Peyer's patch (tissue), 4 donors: ENCODE measurements around the gene LMO1. TPM values are rescaled to one million over a fixed set of nuclear protein-coding genes. Genes with fewer than 3 reads are reported as not detected.

ENCODE experiments used
- DNase-seq, 3 donors: peaks; one replicate each; pipeline ENCODE4 v3.0.0-alpha.2; 2017 to 2019
- H3K27ac ChIP-seq, 4 donors: fragments of 200-600 bp; sonication (generic); one replicate each; pipeline ENCODE4 v1.5.1; 2016 to 2019
- H3K27me3 ChIP-seq, 2 donors: fragments of 200-600 bp; sonication (generic); one replicate each; pipeline ENCODE4 v1.5.1; 2019
- H3K36me3 ChIP-seq, 3 donors: fragments of 200-600 bp; sonication (generic); one replicate each; pipeline ENCODE4 v1.5.1; 2016 to 2019
- H3K4me1 ChIP-seq, 4 donors: fragments of 200-600 bp; sonication (generic); one replicate each; pipeline ENCODE4 v1.5.1; 2016 to 2019
- H3K4me3 ChIP-seq, 4 donors: fragments of 200-600 bp; sonication (generic); 1 replicate in 3 of 4; 2 replicates in 1 of 4; pipeline ENCODE4 v1.5.1; 2016 to 2019; ENCODE audit warnings: mild to moderate bottlenecking in 1 of 4
- H3K9me3 ChIP-seq, 4 donors: fragments of 200-600 bp; sonication (generic); one replicate each; pipeline ENCODE4 v1.5.1; 2016 to 2019; ENCODE audit warnings: mild to moderate bottlenecking in 1 of 4
- POLR2A ChIP-seq, 2 donors: fragments of 450-650 bp; IDR thresholded peaks; one replicate each; pipeline ENCODE4 v1.5.1; 2017; ENCODE audit warnings: antibody characterized with exemption in 2 of 2, mild to moderate bottlenecking in 2 of 2, moderate library complexity in 2 of 2
- total RNA-seq, 4 donors: library from RNA; depleted of rRNA; stranded (reverse); fragments of >200 nt; gene quantifications; one replicate each; pipeline ENCODE4 v1.1.0, GENCODE V29; 2016
- TF ChIP-seq, protein P1 (sequence below), 6 experiments: fragments of 450-650 bp in 4 of 6; fragments of 200-600 bp in 2 of 6; sonication (generic) in 1 of 6; IDR thresholded peaks; one replicate each; pipeline ENCODE4 v1.5.1; 2017 to 2019; ENCODE audit warnings: antibody characterized with exemption in 6 of 6, mild to moderate bottlenecking in 3 of 6, moderate library complexity in 1 of 6

The LMO1 gene
- total RNA-seq, 4 donors from 2014 or later, result not detected

DNA sequence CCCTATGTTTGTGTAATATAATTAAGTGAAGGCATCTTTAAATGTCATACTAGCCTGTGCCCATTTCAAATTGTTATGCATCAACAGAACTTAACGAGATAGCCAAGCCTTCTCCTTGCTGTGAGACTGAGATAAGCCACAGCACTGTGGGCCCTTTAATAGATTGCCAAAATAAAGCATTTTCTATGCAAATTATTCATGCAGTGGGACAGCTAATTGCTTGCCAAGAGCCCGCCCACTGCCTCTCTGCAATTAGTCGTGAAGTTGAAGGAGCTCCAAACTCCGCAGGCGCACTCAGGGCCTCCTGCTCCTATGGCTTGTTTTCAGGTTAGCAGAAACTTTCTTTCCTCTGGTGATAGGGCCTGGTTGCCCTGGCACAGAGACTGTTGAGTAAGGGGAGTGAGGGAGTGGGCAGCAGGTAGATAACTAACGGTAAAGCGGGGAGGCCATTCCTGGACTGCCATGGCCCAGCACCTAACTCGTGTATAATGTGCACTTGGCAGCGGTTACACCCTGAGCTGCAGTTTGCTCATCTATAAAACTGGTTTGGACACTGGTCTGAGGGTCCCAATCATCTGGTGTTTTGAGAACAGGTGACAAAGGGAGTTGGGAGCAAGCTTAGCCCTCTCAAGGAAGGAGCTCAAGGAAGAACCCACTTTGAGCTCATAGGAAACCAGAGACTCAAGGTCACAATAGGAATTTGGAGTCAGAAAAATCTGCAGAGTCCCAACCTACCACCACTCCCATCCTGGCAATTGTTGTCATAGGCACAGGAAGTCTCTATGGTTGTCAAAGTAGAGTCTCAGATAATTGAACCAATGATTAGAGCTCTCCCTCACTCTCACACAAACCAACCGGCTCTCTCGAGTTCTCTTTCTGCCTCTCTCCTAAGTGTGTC, 60.9 kb downstream of the LMO1 start:
- Histone ChIP-seq H3K9me3 (no peaks in the 10 kb centered on the region), H3K36me3 (no peaks in the 10 kb centered on the region), H3K27me3 (no peaks in the 10 kb centered on the region), H3K4me1 (no peaks in the 10 kb centered on the region), H3K4me3 (no peak overlapping the region), H3K27ac (no peak overlapping the region)
- DNase-seq, result no peak
- TF ChIP-seq, protein P1, sequence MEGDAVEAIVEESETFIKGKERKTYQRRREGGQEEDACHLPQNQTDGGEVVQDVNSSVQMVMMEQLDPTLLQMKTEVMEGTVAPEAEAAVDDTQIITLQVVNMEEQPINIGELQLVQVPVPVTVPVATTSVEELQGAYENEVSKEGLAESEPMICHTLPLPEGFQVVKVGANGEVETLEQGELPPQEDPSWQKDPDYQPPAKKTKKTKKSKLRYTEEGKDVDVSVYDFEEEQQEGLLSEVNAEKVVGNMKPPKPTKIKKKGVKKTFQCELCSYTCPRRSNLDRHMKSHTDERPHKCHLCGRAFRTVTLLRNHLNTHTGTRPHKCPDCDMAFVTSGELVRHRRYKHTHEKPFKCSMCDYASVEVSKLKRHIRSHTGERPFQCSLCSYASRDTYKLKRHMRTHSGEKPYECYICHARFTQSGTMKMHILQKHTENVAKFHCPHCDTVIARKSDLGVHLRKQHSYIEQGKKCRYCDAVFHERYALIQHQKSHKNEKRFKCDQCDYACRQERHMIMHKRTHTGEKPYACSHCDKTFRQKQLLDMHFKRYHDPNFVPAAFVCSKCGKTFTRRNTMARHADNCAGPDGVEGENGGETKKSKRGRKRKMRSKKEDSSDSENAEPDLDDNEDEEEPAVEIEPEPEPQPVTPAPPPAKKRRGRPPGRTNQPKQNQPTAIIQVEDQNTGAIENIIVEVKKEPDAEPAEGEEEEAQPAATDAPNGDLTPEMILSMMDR (IDR thresholded peaks at IDR 0.05), result no peak
- no peak for TF ChIP-seq POLR2A (IDR thresholded peaks at IDR 0.05)

DNA sequence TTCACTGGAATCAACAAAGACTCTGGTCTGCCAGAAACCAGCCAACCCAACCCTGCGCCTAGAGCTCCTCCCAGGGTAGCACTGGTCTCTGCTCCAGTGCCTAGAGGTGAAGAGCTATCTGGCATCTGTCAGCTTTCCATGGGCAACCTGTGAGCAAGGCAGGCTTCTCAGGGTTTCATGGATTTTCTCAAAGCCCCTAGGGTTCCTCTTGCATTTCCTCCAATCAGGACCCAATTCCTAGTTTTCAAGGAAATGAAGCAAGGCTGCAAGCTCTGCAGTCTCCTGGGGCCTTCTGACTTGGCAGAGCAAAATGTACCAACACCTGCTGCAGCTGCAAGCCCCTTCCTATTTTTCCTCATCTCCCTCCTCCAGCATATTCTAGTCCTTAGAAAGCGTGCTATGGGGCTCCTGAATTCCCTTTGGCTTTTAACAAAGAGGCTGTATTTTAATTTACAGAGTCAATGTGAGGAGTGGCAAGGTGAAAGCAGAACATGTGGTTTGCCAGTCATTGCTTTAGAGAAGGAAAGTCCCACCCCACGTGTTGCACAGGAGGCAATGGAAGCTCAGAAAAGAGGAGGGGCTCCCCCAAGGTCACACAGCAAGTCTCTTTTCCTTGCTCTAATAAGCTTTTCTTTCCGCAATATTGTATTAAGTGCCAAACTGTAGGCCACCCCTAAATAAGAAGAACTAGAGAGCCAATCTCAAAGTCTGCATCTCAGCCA, 61.9 kb downstream of the LMO1 start:
- Histone ChIP-seq H3K27me3 (no peaks in the 10 kb centered on the region), H3K27ac (no peak overlapping the region), H3K4me3 (no peak overlapping the region), H3K36me3 (no peaks in the 10 kb centered on the region), H3K4me1 (no peaks in the 10 kb centered on the region), H3K9me3 (no peaks in the 10 kb centered on the region)
- peak in 1 of 3 donors; percentile 35 for DNase-seq
- TF ChIP-seq, protein P1 (IDR thresholded peaks at IDR 0.05), result no peak
- no peak for TF ChIP-seq POLR2A (IDR thresholded peaks at IDR 0.05)

DNA sequence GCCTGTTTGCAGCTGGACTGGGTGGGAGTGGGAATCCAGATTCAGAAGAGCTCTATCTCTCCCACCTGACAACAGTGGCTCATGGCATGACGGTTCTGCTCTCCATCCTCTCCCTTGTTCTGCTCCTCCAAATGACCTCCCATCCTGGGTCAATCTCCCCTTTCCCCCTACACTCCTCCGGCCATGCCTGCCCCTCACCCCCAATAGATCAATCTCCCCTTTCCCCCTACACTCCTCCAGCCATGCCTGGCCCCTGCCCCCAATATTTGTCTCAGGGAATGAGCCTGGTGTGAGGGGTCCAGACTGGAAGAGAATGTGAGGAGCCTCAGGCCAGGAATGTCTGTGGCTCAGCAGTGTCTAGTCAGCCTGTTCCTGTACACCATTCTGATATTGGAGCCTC, 64.0 kb downstream of the LMO1 start:
- DNase-seq, result no peak
- no peak overlapping the region for H3K4me3 ChIP-seq
- H3K27me3 ChIP-seq, result no peaks in the 10 kb centered on the region
- H3K36me3 ChIP-seq, result no peaks in the 10 kb centered on the region
- H3K4me1 ChIP-seq, result no peaks in the 10 kb centered on the region
- H3K9me3 ChIP-seq, result no peaks in the 10 kb centered on the region
- no peak overlapping the region for H3K27ac ChIP-seq
- TF ChIP-seq, protein P1 (IDR thresholded peaks at IDR 0.05), result no peak
- no peak for TF ChIP-seq POLR2A (IDR thresholded peaks at IDR 0.05)

DNA sequence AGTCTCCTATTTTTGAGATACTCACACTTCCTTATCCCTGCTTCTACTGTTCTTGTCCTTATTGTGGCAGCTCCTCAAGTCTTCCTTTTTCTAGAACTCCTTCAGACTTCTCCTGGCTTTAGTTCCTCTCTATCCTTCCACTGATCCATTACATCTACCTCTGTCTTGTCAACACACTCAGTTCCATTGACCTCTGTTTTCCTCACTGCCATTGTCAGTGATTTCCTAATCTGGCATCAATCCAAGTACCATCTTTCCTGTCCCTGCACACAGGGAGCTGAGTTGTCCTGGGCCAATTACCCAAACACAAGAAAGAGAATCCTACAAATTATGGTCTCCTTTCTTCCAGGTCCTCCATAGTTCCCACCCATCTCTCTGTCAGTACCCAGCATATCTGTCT, 66.9 kb downstream of the LMO1 start:
- H3K4me3 ChIP-seq, result no peak overlapping the region
- no peaks in the 10 kb centered on the region for H3K27me3 ChIP-seq
- no peak for DNase-seq
- no peaks in the 10 kb centered on the region for H3K36me3 ChIP-seq
- no peaks in the 10 kb centered on the region for H3K4me1 ChIP-seq
- TF ChIP-seq, protein P1 (IDR thresholded peaks at IDR 0.05), result no peak
- no peak for TF ChIP-seq POLR2A (IDR thresholded peaks at IDR 0.05)
- no peak overlapping the region for H3K27ac ChIP-seq
- H3K9me3 ChIP-seq, result no peaks in the 10 kb centered on the region

DNA sequence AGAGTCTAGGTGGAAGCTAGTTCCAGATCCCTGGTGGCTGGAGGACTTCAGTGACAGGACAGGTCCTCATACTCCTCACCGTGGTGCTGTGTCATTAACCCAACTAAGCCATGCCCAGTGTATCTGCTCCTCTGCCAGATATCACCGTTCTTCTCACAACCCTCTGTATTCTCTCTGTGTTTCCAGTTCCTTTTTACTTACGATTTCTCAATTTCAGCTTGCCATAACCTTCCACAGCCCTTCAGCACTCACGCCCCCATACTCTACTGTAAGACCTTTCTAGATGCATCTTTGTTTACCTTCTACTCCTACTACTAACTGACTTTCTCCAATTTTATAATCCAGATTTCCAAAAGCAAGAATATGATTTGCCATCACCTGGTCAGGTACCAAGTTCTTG, 68.7 kb downstream of the LMO1 start:
- Histone ChIP-seq H3K27ac (no peak overlapping the region), H3K4me3 (no peak overlapping the region), H3K36me3 (no peaks in the 10 kb centered on the region), H3K9me3 (no peaks in the 10 kb centered on the region), H3K27me3 (no peaks in the 10 kb centered on the region), H3K4me1 (no peaks in the 10 kb centered on the region)
- DNase-seq, result no peak
- TF ChIP-seq POLR2A (IDR thresholded peaks at IDR 0.05), result no peak
- TF ChIP-seq, protein P1 (IDR thresholded peaks at IDR 0.05), result no peak
